HG02571 (cell line): ENCODE measurements around the gene RASGRF1.
"Not testable (repeated sequence)": the region's sequence is repeated elsewhere in the genome, so short reads cannot be mapped to it uniquely, and the experiment has no call there.

Source experiments
- ATAC-seq: cut with Tn5 transposase; IDR thresholded peaks from one replicate; pipeline ENCODE4 v1.9.1; 2021; ENCODE audit warnings: mild to moderate bottlenecking, moderate library complexity; ENCODE audit not compliant: unreplicated experiment

The RASGRF1 gene

GRCh38 chr15:79009379-79009778, 81.2 kb downstream of the RASGRF1 start:
- ATAC-seq = no peak

GRCh38 chr15:79008659-79009058, 81.9 kb downstream of the RASGRF1 start:
- no peak for ATAC-seq

DNA sequence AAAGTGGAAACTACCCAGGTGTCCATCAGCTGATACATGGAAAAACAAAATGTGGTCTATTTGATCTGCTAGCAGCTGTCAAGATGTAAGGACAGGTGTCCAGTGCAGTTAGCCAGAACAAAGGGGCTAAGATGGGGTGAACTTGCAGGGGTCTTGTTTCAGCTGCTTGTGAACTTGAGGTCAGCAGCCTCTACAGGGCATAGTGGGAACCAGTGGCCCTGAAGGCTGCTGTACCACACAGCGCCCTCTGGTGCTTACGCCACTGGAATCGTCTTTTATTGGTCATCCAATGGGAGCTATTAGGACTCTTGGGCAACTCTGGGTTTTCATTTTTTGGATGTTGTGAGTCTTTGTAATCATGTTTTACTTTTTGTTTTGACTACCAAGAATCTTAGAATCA, 83.5 kb downstream of the RASGRF1 start:
- no peak for ATAC-seq

DNA sequence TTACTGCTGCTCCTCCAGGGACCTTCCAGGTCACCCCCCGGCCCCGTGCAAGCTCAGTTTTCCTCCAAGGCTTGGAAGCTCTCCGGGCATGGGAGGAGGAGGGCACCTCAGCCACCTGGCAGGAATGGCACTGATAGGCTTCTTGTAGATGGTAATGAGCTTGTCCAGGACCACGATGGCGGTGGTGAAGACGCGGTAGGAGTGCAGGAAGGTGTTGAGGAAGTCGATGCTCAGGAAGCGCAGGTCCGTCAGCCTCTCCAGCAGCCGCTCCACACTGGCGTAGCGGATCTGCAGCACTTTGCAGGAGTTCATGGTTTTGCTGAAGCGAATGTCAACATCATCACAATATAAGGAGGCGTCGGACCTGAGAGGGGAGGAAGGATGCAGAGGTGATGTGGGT, 84.5 kb downstream of the RASGRF1 start:
- ATAC-seq = no peak

DNA sequence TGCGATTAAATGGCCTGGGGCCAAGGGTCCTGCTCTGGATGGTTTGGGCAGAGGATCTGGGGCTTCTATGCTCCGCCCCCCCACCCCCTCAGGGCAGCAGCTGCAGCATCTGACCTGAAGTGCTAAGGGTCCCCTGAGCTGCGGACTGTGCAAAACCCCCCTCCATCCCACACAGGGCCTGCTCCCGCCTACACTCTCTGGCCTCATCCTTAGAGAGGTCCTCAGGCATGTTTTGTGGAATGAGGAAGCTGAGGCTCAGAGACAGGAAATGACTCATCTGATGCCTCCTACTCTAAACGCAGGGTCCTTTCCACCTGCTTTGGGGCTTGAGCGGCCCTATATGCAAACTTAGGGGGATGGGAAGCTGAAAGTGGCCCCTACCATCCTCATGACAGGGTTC, 86.2 kb downstream of the RASGRF1 start:
- peak; percentile 81 for ATAC-seq

- ATAC-seq = no peak
Observed at GRCh38 chr15:79003896-79004295, 86.7 kb downstream of the RASGRF1 start.

DNA sequence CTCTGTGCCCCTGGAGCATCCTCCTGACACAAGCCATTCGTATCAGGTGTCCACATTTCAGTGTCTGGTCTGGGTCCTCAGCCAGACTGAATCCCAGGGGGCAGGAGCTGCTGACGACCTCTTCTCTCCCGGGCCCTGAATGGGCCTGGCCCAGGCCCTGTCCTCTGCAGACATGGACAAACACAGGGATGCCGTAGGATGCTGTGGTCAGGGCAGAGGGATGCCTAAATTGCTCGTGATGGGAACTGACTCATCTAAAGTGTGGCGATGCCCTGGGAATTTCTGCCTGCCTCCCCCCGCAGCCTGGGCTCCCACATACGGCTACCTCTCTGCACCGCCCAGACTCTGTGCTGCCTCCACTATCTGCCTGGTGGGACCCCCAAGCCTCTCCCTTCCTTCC, 87.3 kb downstream of the RASGRF1 start:
- ATAC-seq = no peak

DNA sequence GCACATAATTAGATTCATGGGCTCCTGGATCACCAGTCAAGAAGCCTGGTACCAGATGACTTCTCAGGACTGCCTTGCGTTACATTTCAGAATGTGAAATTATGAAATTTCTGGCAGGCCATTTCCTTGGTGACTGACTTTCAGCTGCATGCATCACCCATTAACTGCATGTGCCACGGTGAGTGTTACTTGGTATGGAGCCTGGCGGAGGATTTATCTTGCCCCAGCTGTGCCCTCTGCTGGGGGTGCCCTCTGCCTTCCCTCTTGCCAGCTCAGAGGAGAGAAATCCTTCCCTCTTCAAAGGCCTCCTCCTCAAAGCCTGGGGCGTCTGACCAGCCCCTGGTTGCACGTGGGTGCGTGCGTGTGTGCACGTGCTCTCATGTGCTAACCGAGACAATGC, 88.0 kb downstream of the RASGRF1 start:
- ATAC-seq = no peak

DNA sequence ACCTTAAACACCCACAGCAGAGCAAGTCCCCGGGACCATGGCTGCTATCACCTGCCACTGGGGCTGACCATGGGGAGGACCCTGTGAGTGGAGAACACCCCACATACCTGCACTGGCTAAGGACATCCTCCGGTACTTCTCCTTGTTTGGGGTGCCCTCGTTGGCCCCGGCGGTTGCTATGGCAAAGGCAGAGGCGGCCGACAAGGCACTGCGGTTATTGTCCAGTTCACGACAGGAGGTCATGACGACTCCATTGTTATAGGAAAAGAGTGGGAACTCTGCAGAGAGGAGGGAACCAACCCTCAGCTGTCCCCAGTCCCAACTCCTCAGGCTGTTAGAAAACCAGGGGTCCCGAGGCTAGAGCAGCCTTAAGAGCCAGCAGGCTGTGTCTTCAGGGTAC, 90.9 kb downstream of the RASGRF1 start:
- no peak for ATAC-seq

DNA sequence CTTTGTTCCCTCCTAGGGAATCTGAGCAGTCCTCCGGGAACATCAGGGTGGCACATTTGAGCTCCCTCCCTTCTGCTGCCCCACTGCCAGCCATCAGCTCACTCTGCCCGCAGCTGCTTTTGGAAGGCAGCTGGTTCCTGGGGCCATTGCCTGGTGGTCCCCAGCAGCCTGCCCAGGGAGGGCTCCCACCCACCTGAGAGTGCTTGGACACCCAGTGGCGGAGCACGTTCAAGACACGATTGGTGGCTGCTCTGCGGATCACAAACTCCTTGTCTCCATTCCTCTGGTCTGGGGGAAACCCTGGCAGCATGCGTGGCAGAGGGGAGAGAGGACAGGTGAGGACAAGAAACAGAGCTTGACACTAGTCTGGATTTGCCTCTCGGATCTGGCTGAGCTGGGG, 92.1 kb downstream of the RASGRF1 start:
- ATAC-seq = no peak

DNA sequence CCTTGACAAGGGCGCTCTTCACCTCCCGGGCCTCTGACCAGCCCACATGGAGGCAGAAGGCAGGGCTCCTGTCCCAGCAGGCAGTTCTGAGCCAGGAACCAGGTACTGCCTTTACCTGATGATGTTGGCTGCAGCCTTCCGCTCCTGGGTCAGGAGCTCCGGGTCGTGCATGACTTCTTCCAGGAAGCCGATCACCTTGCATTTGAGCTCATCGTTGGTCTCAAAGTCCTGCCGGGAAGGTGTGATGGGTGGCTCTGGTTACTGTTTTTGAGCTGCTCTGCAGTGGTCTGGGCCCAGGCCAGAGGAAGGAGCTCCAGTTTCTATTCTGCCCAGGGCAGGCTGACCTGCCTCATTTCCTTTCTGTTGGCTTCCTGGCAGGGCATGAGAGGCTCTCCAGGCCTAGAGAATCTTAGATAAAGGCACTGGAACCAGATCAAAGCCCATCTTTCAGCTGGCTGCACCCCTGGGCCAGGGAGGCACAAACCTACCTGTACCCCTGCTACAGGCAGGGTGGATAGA, 92.5 kb downstream of the RASGRF1 start:
- no peak for ATAC-seq

DNA sequence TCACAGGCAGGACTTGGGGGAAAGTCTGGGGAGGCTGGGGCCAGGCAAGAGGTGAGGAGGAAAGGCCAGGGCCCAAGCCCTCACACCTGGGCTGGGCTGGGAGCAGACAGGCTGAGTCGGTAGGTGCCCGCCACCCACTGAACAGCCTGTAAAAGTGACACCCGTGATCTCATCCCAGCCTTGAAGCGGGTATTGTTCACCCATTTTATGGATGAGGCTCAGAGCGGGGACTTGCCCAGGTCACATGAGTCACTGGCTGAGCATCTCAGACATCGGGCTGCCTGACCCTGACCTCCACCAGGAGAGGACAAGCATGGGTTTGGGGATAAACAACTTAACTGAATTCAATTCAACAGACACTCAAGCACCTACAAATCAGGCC, 93.7 kb downstream of the RASGRF1 start:
- no peak for ATAC-seq

DNA sequence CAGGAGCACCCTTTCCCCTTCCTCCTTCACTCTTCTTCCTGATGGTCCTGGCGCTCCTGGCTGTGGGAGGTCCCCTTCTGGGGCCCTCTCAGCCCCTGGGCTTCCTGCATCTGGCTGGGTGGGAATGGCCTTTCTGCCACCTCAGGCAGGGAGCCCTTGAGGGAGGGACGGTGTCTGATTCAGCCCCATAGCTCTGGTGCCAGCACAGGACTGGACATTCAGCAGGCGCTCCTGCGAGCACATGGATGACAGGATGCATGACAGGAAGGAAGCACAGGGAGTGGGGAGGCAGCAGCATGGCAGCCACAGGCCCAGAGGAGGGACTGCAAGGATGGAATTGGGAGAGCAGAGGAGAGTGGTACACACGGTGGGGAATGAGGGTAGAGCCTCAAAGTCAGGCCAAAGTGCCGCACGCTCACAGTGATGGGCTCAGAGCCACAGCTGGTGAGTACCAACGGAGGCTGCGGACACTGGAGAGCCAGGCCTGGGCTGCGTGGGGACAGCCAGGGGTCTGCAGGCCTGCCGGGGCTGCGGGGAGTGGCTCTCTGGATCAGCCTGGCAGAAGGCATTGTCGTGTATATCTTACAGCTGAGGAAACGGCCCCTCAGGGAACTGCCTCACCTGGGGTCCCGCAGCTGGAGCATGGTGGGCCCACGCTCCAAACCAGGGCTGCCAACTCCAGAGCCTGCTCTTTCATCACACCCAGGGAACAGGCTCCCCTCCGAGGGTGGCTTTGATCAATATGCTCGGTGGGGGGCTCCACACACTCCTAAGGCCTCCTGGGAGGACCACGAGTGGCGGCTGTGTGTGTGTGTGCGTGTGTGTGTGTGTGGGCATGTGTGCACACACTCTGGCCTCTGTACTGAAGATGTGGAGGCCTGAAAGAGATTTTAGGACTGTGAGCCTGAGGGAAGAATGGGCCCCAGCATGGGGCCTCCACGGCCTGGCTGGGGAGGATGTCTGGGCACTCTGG, 94.4 kb downstream of the RASGRF1 start:
- no peak for ATAC-seq

DNA sequence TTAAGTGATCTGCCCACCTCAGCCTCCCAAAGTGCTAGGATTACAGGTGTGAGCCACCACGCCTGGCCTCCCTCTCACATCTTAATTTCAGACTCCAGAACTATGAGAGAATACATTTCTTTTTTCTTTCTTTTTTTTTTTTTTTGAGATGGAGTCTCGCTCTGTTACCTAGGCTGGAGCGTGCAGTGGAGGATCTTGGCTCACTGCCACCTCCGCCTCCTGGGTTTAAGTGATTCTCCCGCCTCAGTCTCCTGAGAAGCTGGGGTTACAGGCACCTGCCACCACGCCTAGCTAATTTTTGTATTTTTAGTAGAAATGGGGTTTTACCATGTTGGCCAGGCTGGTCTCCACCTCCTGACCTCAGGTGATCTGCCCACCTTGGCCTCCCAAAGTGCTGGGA, 95.4 kb downstream of the RASGRF1 start:
- ATAC-seq = not testable (repeated sequence)

GRCh38 chr15:78993931-78994530, 96.5 kb downstream of the RASGRF1 start:
- no peak for ATAC-seq

GRCh38 chr15:78993257-78993930, 97.2 kb downstream of the RASGRF1 start:
- no peak for ATAC-seq

- no peak for ATAC-seq
Observed at GRCh38 chr15:78992416-78993256, 97.9 kb downstream of the RASGRF1 start.

DNA sequence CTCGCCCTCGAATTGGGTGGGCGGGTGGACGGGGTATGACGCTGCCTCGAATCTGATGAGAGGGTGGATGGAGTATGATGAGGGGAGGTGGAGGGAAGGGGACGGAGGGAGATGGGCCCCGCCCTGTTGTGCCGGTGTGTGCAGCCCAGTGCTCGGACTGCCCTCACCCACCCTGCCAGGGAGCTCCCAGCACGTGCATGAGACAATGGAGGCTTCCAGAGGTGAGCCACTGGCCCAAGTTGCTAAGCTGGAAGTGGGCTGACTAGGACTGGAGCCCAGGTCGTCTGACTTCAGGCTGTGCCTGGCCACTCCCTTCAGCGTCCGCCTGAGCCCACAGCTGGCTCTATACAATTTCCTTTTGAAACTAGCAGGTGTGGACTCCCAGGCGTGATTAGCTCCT, 98.7 kb downstream of the RASGRF1 start:
- ATAC-seq = no peak

GRCh38 chr15:78991476-78991875, 99.1 kb downstream of the RASGRF1 start:
- ATAC-seq = no peak

DNA sequence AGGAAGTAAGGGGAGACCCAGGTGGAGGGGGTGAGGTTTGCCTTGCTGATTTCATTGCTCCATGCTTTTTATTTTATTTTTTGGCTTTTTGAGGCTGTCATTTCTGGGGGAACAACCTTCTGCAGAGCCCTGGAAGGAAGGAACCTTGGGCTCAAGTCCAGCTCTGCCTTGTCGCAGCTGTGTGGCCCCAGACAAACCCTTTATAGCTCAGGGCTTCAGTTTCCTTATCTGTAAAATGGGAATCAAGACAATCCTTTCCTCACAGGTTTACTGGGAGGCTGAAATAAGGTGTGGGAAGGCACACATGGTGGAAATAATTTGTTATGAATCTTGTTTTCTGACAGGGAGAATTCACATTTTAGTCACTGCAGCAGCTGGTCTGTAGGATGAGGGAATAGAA, 100.3 kb downstream of the RASGRF1 start:
- ATAC-seq = no peak
